Epidermal melanocyte (primary cell): Measurements from ENCODE around the gene MOV10L1.
"Not testable (repeated sequence)": the region's sequence is repeated elsewhere in the genome, so short reads cannot be mapped to it uniquely, and the experiment has no call there.

Experiments used
- DNase-seq: peaks from one replicate; pipeline ENCODE4 v3.0.0; 2011; ENCODE audit warnings: low spot score; ENCODE audit not compliant: insufficient read length

Gene MOV10L1

DNA sequence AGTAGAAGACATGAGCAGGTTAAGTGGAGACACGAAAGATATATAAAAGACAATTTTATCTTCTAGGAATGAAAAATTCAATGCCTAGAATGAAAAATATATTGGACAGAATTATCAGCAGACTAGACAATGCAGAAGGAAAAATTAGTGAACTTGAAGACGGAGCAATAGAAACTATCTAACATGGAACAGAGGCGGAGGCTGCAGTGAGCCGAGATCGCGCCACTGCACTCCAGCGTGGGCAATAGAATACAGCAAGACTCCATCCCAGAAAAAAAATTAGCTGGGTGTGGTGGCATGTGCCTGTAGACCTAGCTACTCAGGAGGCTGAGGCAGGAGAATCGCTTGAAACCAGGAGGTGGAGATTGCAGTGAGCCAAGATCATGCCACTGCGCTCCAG lies 47.5 kb downstream of the MOV10L1 start:
- not testable (repeated sequence) for DNase-seq

DNA sequence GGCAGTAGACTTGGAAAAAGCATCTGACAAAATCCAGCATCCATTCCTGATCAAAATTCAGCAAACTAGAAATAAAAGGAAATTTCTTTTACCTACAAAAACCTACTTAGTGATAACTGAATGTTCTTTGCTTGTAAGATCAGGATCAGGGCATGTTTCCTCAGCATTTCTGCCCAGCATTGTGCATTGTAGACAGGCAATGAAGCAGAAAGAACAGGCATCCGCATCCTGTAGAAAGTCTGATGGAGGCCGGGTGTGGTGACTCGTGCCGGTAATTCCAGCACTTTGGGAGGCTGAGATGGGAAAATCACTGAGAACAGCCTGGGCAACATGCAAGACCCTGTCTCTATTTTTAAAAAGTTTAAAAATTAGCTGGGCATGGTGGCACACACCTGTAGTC lies 48.2 kb downstream of the MOV10L1 start:
- DNase-seq, result no peak

- no peak for DNase-seq
Observed at GRCh38 chr22:50138988-50139387, 49.2 kb downstream of the MOV10L1 start.

DNA sequence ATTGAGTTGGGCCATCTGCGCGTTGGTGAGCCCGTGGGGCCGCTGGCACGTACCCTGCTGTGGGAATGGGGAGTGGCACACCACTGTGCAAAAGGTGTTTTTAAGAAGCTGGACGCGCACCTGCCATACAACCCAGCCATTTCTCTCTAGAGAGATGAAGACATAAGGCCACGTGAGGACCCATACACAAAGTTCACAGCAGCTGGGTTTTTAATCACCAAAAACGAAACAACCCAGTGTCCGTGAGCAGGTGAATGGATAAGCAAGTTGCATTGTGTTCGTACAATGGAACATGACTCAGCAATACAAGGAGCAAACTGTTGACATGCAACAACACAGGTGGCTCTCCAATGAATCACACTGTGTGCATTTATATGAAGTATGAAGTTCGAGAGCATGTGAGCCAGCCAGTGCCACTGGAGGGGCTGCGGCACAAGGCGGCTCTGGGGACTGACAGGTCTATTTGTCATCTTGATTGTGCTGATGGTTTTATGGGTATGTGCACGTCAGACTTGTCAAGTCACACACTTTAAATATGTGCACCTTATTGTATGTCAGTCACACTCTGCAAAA lies 50.1 kb downstream of the MOV10L1 start:
- DNase-seq, result no peak

GRCh38 chr22:50140615-50141014 lies 50.8 kb downstream of the MOV10L1 start:
- no peak for DNase-seq

GRCh38 chr22:50141462-50141861 lies 51.7 kb downstream of the MOV10L1 start:
- DNase-seq, result no peak

GRCh38 chr22:50141891-50142363 lies 52.1 kb downstream of the MOV10L1 start:
- DNase-seq, result no peak

DNA sequence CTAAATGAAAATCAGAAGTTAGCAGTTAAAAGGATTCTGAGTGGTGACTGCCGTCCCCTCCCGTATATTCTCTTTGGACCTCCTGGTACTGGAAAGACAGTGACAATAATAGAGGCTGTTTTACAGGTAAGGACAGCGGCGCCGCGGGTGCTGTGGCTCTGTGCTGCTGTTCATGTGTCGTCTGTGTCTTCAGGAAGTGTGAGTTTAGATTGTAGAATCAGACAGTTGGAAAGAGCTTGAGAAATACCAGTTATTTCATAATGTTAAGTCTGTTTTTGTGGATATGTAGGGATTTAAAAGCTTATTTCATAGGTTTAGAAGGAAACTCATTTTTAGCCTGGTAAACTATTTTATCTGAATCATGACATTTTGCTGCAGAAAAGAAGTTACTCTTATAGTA lies 53.3 kb downstream of the MOV10L1 start:
- DNase-seq, result no peak

GRCh38 chr22:50144005-50144614 lies 54.3 kb downstream of the MOV10L1 start:
- DNase-seq, result no peak

DNA sequence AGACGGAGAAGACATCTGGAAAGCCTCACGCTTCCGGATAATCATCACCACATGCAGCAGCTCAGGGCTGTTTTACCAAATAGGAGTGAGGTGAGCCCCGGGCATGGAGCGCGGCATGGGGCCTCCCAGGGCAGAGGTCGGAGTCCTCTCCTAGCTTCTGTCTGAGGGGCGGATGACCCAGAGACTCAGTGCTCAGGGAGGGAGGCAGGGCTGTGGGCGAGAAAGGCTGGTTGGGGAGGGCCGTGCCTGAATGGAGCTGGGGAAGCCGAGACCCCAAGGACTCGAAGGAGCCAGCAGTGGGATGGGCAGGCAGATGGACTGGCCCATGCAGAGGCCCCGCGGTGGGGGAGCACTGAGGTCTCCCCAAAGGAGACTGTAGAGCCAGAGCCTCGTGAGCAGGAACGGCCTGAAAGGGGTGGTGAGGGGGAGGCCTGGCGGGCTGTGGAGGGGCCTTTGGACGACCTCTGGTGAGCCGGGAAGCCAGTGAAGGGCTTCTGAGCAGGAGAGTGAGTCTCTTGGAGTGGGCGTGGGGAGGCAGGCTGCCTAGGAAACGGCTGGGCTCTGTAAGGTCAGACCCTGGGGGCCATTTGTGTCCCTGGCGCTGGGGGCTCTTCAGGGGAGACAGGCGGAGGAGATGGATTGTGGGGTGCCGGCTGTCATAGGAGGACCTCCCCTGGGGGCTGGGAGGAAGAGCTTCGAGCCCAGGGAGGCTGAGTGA lies 56.1 kb downstream of the MOV10L1 start:
- no peak for DNase-seq

GRCh38 chr22:50146439-50147238 lies 56.8 kb downstream of the MOV10L1 start:
- DNase-seq, result peak; percentile 86

DNA sequence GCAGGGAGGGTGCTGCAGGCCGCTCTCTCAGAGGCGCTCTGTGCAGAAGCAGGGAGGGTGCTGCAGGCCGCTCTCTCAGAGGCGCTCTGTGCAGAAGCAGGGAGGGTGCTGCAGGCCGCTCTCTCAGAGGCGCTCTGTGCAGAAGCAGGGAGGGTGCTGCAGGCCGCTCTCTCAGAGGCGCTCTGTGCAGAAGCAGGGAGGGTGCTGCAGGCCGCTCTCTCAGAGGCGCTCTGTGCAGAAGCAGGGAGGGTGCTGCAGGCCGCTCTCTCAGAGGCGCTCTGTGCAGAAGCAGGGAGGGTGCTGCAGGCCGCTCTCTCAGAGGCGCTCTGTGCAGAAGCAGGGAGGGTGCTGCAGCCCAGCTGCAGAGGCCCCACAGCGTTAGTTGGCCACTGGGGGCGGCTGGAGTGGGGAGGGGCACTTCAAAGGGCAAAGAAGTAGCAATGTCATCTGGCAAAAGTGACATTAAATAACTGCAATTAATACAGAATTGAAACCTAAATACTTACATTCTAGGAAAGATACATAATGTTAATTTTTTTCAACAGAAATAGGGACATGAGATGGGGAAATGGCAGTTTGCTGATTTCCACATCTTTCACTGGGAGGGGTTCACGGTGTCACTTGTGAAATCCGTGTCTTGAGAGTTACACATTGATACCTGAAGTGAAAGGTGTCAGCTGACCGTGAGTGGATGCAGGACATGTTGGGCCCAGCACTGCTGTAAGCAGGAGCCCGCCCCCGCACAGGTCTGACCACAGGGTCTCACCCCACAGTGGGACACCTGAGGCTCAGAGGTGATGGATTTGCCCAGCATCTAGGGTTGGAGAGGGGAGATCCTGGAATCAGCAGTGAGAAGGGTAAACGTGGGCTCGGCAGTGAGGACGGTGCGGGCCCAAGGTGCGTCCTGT lies 57.7 kb downstream of the MOV10L1 start:
- DNase-seq, result not testable (repeated sequence)

DNA sequence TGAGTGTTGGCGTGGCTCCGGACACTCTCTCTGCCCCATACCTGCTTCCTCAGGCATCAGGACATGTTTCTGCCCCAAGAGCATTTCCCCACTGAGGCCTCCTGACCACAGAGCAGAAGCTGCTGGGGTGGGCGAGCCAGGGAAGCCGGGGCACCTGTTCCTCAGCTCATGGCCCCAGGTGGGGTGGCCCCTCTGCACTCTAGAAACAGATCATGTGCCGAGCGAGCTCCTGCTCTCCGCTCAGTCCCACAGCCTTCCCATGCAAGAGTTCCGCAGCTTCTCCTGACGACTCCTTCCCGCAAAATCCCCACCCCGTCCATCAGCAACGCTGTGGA lies 58.3 kb downstream of the MOV10L1 start:
- no peak for DNase-seq

DNA sequence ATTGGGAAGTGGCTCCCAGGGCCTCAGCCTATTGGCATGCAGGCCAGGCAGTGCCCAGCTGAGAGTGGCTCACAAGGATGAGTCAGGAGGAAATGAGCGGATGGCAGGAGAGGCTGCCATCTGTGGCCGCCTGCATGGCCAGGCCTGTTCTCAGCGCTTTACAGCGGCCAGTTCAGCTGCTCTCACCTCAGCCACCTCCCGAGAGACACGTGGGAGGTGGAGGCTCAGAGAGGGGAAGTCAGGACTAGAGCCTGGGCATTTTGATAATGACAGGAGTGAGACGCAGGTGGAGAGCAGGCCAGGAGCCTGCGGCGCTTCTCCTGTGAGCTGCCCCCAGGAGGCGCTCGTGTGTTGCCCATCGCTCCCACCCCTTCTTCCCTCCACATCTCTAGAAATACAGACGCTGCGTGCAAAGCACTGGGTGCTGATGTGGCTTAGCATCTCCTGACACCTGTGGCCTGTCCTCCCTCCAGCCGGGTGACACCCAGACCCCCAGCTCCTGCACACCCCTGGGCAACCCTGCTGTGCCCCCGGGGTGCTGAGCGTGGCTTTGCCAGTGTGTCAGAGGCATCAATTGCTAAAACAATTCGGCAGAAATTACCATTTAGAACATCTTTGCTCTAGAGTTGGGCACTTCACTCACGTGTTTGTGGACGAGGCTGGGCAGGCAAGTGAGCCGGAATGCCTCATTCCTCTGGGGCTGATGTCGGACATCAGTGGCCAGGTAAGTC lies 59.4 kb downstream of the MOV10L1 start:
- peak; percentile 70 for DNase-seq

DNA sequence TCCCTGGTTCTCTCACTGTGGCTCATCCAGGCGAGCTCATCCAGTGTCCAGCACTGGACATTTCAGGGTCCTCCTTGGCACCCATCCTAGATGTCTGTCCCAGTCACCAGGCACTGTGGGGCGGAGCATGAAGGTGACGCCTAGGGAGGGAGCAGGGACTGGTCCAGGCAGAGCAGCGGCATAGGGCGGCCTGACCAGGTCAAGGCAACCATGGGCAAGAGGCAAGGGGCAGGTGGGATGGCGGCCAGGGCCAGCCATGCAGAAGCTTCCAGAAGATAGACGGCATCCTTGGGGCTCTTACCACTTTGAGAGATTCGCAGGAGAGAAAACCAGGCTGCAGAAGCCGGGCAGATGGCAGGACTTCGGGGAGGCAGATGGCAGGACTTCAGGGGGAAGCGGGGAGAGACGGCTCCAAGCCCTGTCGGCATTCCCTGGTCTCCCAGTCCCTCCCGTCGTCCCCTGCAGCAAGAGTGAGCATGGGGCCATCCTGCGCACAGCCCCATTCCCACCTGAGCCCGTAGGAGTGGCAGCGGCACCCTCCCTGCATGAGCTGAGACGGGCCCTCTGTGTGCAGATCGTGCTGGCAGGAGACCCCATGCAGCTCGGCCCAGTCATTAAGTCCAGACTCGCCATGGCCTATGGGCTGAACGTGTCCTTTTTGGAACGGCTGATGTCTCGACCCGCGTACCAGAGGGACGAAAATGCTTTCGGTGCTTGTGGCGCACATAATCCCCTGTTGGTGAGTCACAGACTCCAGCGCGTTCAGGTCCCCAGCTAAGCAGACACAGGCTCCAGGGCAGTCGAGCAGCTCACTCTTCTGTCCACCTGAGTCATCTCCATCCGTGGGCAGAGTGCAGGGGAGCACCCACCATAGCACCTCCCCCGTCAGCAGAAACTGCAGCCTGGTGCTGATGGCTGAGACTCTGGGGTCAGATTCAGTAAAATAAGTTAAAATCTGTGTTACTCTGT lies 60.6 kb downstream of the MOV10L1 start:
- DNase-seq, result no peak

DNA sequence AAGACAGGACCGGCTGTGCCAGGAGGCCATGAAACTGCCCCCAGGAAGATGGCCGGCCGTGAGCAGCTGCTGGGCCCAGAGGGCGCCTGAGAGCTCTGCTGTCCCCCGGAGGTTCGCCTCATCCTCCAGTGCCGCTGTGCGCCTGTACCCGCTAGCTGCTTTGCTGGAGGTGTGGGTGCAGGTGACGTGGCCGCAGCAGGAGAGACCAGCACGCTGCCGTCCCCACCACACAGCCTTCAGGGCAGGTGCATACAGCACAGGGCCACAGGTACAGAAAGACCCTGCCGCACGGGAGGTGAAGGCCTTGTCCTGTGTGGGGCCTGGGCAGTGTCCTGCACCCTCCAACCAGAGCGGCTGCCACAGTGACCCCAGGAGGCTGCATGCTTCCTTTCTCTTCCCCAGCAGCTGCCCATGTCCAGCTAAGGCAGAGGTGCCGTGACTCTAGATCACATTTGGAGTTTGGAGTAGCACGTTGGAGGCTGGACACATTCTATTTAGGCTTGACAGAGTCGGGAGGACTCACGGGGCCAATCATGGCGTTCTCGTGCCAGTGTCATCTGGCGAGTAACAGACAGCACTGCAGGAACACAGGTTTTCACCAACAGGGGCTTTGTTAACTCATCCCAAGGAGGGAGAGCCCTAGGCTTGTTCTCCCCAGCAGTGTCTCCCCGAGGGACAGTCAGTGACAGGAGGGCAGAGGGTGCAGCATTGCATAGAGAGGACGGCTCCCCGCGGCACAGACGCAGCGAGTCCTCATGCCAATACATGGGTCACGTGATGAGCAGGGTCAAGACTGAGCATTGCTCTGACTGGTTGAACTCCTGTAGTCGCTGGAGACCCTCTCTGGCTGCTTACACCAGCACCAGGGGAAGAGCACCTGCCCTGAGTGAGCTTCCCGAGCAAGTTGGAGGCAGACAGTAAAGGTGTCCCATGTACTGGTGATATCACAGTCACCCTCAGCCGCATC lies 62.0 kb downstream of the MOV10L1 start:
- no peak for DNase-seq

GRCh38 chr22:50153056-50153755 lies 63.4 kb downstream of the MOV10L1 start:
- no peak for DNase-seq
